GM18508 (cell line): ENCODE measurements around the gene RTTN.
"Not testable (repeated sequence)": the region's sequence is repeated elsewhere in the genome, so short reads cannot be mapped to it uniquely, and the experiment has no call there.

Experiments used
- ATAC-seq: cut with Tn5 transposase; IDR thresholded peaks from one replicate; pipeline ENCODE4 v1.9.1; 2021; ENCODE audit warnings: moderate number of reproducible peaks; ENCODE audit not compliant: insufficient read depth, unreplicated experiment

RTTN gene, protein sequence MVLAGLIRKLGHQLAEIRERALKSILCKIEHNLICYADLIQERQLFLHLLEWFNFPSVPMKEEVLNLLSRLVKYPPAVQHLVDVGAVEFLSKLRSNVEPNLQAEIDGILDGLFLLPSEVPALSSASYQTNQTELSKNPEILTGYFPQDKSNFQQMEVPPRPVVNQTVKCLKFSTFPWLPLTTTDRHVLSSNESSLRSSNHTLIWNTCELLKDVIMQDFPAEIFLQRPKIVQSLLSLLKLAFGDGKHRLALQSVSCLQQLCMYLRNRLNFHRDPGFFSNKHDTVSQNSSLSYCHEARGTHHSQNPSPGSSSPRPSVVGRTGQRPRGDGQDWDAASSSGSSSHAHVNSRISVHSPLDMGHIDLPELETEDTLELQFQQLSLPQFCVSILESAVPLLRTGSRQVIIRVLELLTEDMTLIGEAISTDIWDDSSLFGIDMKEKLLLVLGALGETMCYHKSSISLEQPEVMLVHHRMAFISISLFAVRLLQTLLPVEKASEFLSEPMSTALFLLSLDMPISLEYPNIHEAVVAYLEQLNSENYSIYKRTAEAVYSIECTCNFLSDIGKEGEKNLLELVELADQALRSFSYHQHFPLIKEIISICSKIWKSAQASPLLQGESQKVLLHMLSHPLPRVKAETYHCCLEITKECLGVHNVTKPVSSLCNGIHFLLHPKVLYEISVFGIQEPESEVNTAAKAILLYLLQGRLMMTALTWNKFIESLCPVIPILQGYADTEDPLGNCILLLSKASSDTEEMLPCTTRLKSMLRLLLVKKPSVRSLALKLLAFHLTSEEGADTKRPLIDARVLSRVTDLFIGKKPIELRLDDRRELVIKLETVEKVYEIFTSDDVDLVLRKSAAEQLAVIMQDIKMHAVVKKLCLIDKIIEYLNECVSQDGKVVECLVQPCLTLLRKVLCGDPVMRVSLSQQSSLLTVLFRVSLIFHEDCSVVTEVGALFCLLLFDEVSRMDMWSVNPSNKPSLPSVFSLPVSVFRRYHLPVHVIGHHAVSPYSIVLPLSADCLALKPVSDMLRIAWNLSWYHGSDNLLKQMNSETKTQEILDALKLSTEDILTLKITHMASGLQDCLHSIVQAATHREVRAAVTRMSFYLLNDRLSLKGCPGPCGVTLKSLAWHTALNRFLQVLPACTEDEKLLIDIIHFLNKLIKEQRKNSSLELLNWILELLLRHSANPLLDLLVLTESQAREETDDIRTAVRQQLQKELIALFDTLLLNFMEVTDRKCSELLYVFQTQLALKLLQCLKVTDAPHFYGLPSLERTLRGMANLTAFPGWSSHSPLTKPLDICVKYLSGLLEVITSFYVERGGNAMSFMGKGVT (N-terminal part only)

DNA sequence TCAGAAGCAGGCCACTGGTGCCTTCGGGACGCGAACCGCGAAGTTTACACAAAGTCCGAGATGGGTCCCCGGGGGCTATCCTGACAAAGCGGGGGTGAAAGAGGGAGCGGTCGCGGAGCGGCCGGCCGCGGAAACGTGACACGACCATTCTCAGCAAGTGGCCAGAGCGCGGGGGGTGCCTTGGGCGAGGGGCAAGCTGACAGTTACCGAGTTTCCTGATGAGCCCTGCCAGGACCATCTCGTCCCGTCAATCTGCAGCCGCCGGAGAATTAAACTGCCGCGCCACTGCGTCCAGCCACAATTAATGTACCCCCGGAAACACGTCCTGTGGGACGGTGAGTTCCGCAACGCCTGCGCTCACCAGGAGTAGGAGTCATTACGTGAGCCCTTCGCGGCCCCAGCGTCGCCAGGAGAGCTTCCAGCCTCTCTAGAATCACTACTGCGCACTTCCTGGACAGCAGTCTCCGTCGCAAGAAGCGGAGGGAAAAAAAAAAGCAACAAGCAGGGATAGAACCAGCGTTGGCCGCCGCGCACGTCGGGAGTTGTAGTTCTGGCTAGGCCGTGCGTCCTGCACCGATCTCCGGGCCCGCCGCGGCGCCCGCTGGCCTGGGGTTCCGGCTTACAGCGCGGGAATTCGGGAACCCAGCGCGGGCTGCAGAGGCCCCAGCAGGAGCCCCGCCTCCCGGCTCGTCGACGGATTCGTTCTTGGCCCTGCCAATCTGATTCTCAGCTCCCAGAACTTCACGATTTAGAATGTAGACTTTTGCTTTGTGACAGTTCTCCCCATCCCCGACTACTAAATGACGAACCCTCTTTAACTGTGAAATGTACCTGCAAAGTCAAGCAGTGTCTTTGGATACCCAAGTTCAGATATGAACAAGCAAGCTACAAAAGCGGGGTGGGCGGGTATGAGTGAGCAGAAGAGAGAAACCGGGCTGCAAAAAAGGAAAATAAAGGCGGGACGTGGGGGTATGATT is at the start of gene RTTN:
Gene RTTN (minus strand): TSS at position 267 of the 977 bp plus-strand sequence. CDS start 29 bp downstream, at position 238.
- peak; percentile 88 for ATAC-seq

DNA sequence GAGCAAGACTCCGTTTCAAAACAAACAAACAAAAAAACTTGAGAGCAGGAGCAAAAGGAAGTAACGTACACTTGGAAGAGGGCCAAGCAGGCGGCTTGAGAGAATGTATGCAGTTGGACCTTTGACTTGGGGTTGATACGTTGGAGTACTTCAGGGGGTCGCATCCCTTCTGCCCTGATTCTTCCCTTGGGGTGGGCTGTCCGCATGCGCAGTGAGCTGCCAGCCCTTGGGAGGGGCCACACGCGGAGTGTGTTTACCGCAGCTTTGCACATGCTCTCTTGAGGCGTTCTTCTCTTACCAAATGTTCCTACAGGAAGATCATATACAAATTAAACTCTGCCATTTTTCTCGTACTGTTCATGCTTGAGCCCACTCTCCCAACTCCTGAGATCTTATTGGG is 45.3 kb upstream of the RTTN start:
- no peak for ATAC-seq

DNA sequence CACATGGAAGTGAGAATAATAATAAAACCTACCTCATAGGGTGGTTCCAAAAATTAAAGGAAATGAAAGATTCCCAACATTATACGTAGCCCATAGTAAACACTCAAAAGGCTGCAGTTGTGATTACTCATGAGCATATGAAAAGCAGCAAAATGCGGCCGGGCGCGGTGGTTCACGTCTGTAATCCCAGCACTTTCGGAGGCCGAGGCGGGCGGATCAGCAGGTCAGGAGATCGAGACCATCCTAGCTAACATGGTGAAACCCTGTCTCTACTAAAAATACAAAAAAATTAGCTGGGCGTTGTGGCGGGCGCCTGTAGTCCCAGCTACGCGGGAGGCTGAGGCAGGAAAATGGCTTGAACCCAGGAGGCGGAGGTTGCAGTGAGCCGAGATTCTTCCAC is 44.4 kb upstream of the RTTN start:
- ATAC-seq = not testable (repeated sequence)

DNA sequence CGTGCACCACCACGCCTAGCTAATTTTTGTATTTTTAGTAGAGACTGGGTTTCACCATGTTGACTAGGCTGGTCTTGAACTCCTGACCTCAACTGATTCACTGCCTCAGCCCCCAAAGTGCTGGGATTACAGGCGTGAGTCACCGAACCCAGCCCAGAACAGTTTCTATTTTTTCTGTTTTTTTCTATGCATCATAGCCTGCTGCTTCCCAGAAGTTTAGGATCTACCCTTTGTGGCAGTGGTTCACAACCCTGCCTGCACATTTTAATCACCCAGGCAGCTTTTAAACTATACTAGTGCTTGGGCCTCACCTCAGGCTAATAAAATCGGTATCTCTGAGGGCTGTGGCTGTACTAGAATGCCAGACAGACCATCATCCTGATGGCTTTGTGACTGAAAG is 43.6 kb upstream of the RTTN start:
- ATAC-seq = no peak

DNA sequence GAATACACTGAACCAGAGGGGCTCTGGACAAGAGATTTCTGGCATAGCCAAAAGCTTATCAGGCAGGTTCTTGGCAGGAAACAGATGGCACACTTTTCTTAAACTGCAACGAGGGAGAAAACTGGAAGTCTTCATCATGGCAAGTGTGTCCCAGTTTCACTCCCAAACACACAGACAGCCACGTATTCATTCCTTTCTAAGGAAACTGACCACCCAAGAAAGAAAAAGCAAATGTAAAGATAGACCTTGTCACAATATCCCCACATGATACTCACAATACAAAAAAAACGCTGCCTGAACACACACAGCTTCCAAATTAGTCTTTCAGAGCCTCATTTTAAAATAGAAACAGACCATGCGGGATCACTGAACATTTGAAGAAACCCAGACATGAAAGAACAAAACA is 40.6 kb upstream of the RTTN start:
- ATAC-seq = no peak

DNA sequence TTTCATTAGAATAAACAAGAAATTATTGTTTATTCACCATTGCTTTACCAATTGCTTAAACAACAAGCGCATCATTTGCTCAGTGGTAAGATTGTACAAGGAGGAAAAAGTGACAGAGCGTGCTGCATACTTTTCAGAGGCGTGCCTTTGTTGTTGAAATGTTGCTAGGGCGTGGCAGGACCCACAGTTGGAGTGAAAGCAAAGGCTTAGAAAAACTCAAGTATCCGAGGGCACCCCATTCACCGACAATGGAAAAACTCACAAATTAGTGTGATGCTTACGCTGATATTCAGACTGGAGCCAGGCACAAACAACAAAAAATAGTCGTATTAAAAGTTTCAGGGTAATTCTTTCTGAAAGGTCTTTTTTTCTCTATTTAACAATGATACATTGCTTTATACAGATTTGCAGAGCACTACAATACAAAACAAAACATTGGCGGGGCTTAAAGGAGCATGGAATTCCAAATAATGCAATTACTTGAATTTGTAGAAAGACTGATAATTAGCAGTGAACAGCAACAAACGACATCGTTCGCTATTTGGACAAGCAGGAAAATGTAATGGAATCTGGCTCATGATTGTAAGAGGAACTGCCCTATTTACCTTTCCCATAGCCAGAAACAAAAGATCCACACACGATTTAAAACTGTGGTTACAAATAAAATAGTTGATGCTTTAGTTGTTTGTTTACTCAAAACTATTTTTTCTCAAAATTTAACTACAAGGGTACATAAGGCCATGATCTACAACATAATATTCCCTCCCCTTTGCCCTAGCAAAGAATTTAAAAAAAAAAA is 37.8 kb upstream of the RTTN start:
- ATAC-seq = no peak

DNA sequence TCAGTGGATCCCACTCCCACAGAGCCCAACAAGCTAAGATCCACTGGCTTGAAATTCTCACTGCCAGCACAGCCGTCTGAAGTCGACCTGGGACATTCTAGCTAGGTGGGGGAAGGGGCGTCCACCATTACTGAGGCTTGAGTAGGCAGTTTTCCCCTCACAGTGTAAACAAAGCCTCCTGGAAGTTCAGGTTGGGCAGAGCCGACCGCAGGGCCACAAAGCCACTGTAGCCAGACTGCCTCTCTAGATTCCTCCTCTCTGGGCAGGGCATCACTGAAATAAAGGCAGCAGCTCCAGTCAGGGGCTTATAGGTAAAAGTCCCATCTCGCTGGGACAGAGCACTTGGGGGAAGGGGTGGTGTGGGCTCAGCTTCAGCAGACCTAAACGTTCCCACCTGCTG is 31.4 kb upstream of the RTTN start:
- ATAC-seq = not testable (repeated sequence)

DNA sequence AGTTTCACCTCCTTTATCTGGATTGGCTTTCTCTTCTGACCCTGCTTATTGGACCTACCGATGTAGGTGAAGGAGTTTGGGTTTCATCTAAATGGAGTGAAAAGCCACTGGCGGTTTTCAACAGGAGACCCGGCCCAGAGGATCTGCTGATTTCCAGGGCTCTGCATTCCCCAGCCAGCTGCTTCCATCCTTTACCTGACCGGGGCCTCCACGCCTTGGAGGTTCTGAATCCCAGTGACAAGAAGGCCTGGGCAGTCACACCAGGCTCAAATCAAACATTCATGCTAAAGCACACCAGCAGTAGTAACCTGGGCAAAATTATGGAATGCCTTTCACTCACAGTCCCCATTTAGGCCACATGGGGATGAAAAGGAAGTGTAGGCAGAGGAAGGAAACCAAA is 30.0 kb upstream of the RTTN start:
- no peak for ATAC-seq

DNA sequence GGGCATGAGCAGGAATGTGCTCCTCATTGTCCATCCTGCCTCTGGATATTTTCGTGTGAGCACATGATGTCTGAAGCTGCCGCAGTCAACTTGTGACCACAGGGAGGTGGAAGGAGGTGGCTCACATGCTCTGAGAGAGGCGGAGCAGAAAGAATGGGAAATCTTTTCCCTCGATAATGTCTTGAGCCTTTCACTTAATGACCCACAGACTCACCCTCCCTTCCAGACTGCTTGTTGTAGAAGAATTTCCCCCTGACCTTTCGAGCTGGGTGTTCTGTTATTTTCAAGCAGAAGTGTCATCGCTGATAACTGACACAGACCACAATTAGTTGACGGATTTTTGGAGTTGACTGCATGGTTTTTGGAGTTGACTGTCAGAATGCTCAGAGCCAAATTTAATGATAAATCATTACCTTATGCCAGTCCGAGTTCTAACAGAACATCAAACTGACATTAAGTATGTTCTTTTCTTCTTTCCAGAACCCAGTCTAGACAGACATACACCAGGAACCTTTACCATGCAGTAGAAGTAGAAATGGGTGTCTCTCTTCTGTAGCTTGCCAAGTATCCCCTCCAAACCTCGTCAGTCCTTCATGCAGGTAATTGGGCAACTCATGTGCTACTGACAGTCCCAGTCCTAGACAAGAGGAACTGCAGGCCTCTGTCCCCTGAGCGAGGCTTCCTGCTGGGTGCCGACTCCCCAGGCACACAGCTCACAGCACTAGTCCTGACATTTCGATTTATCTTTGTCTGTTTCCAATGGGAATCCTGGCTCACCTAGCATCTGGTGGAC is 29.4 kb upstream of the RTTN start:
- no peak for ATAC-seq

DNA sequence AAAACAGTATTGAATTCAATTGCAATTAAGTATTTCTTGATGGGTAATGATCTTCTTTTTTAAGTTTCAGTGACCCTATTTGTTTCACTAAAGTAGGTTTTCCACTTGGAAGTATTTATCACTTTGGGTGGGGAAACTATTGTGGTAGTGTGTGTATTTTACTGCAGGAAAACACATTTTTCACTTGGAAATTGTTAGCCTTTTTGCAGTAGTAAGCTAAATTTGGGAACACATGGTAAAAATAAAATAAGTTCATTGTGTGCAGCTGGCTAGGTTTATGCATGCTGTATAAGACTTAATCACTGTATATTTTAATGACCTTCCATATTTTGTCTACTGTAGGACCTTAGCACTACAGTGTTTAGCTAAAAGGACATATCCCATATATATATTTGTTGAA is 28.5 kb upstream of the RTTN start:
- no peak for ATAC-seq

DNA sequence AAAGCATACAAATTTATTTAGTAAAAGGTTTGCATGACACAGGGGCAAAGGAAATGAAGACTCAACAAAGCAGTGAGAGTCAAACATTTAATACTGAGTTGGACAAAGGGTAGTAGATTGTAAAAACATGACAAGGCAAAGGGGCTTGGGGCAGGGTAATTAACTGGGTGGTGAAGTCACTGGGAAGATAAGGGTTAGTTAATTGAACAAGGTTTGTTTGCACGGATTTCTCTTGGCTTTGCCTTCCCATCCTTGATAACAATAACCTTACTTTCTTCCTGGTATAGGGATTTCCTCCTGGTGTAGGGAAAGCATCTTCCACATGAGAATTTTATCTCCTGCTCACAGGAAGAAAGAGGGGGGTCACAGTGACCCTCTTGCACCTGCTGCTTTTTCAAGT is 26.8 kb upstream of the RTTN start:
- ATAC-seq = no peak

DNA sequence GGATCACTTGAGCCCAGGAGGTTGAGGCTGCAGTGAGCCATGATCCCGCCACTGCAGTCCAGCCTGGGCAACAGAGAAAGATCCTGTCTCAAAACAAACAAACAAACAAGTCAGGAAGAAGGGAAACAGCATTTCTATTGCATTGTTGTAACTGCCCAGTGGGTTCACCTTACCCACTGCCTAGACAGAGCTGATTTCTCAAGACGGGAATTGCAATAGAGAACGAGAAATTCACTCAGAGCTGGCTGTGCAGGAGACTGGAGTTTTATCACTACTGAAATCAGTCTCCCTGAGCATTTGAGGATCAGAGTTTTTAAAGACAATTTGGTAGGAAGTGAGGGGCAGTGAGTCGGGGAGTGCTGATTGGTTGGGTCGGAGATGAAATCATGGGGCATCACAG is 24.2 kb upstream of the RTTN start:
- no peak for ATAC-seq

DNA sequence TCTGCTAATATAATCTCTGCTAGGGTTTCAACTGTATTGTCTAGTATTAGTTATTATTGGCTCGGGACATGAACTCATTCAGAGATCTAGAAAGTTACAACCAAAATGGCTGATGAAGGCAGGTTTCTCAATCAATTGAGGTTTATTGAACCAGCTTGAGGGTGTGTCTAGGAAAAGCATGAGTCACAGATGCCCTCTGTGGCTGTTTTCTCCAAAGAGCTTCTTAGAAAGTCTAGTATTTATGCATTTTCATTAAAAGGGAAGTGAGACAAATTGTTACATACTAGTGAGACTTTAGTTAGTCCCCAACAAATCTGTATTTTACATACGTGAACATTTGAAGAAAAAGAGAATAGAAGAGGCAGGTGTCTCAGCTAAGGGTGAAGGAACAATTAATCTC is 23.0 kb upstream of the RTTN start:
- ATAC-seq = no peak

DNA sequence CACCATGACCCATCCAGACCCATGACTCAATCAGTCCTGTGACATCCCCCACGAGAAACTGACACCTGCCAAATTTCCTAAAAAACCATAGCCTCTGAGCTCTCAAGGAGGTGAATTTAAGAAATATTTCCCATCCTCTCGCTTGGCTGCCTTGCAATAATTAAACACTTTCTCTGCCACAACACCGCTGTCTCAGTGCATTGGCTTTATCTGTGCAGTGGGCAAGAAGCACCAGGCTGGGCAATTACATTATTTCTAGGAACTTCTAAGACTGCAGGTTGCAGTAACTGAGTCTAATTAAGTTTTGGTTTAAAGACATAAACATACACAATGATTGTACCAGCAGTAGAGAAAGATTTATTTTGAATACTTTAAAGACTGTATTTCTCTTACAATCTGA is 22.0 kb upstream of the RTTN start:
- no peak for ATAC-seq

DNA sequence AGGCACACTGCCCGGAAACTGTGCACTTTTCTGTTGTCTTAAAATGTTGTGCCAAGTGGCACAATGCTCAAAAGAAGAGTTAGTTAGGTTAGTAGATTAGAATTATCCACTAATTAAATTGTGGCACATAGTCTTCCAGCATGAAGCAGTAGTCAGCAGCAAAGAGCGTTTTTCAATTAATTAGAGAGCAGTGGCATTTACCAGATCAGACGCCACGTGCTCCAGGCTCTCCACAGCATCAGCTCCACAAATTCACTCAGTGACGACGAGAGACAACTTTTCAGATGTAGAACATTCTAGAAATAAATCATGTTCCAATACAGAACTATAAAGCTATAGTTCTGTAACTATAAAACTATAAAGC is 16.4 kb upstream of the RTTN start:
- ATAC-seq = no peak

DNA sequence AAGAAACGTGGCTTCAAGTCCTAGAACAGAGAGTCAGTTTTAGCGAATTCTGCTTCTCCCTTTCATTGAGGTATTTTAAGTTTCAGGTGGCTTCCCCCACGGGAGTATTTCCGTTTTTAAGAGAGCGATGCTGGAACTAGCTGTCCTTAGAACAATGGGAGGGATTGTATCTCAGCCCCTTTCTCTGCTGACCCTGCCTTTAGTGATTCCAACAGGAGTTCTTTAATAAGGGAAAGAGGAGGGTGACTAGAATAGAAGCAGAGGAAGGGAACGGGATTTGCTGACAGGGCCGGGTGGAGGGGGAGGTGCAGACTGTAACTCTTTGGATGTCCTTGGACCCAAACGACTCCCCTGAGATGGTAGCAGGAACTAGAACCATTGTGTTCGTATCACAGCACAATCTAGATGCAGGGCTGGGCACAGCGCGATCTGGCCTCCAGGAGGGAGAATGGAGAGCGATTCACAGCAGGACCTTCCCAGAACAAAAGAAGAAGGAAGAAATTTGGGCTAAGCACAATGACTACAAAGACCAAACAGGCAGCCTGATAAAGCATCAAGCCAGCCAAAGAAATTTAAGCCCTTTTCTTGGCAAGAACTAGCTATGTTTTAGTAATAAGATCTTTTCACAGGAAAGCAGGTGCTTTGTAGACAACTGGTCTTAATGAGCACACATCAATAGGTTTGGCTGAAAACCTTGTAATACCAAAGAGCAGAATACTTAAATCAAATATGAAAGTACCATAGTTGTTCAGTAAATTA is 15.8 kb upstream of the RTTN start:
- no peak for ATAC-seq

DNA sequence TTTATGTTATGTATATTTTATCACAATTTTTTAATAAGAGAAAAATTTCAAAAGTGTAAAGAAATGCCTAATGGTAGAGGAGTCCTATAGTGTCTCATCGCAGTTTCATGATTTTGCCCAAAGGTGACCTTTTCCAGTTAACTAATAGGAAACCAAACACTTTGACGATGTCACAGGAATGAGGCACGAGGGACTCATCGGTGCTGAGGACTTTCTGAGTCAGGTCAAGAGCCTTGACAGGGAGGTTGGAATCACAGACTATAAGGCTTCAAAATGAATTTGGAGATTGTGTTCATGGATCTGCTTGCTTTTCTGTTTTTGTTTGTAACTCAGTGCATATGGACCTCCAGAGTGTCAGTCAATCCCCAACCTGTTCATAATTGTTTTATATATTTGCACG is 15.1 kb upstream of the RTTN start:
- ATAC-seq = no peak
